Vagina (tissue), 2 donors: ENCODE measurements around the gene ZBTB40. TPM values are rescaled to one million over a fixed set of nuclear protein-coding genes. Genes with fewer than 3 reads are reported as not detected.

ENCODE experiments used
- DNase-seq, 2 donors: peaks; one replicate each; pipeline ENCODE4 v3.0.0-alpha.2; 2017; ENCODE audit errors: extremely low spot score in 2 of 2
- H3K27ac ChIP-seq: fragments of 200-600 bp; sonication (generic); one replicate; pipeline ENCODE4 v1.5.1; 2019
- H3K27me3 ChIP-seq: fragments of 200-600 bp; sonication (generic); one replicate; pipeline ENCODE4 v1.5.1; 2019
- H3K36me3 ChIP-seq, 2 donors: fragments of 200-600 bp; sonication (generic); one replicate each; pipeline ENCODE4 v1.5.1; 2017 to 2019
- H3K4me1 ChIP-seq: fragments of 200-600 bp; sonication (generic); one replicate; pipeline ENCODE4 v1.5.1; 2019
- H3K4me3 ChIP-seq, 2 donors: fragments of 200-600 bp; sonication (generic); 1 replicate in 1 of 2; 2 replicates in 1 of 2; pipeline ENCODE4 v1.5.1; 2016 to 2019
- H3K9me3 ChIP-seq: fragments of 200-600 bp; sonication (generic); one replicate; pipeline ENCODE4 v1.5.1; 2019
- POLR2A ChIP-seq, 2 donors: fragments of 450-650 bp; IDR thresholded peaks; one replicate each; pipeline ENCODE4 v1.6.1; 2017; ENCODE audit warnings: antibody characterized with exemption in 2 of 2, mild to moderate bottlenecking in 2 of 2, moderate library complexity in 2 of 2
- POLR2AphosphoS5 ChIP-seq, 2 donors: sonication (generic); formaldehyde crosslinking; IDR thresholded peaks; one replicate each; pipeline ENCODE4 v1.9.0; 2017; ENCODE audit warnings: antibody characterized with exemption in 2 of 2, mild to moderate bottlenecking in 2 of 2, low read depth in 1 of 2; ENCODE audit not compliant: insufficient read depth in 1 of 2
- intact Hi-C: fragments of 100-400 bp; cut with DNase I; formaldehyde crosslinking; loops from one replicate; pipeline ENCODE4 v1.15.1; 2023
- total RNA-seq: library from RNA; depleted of rRNA; stranded (reverse); fragments of >200 nt; gene quantifications from one replicate; pipeline ENCODE4 v1.2.3, GENCODE V29; 2016
- TF ChIP-seq, protein P1 (sequence below), 3 experiments: fragments of 450-650 bp in 2 of 3; fragments of 200-600 bp in 1 of 3; sonication (generic) in 1 of 3; IDR thresholded peaks; one replicate each; pipeline ENCODE4 v1.5.1; 2017 to 2019; ENCODE audit warnings: antibody characterized with exemption in 3 of 3, mild to moderate bottlenecking in 2 of 3, moderate library complexity in 2 of 3

The ZBTB40 gene
- total RNA-seq, 1 donor from 2014 or later, result 14.7 TPM

DNA sequence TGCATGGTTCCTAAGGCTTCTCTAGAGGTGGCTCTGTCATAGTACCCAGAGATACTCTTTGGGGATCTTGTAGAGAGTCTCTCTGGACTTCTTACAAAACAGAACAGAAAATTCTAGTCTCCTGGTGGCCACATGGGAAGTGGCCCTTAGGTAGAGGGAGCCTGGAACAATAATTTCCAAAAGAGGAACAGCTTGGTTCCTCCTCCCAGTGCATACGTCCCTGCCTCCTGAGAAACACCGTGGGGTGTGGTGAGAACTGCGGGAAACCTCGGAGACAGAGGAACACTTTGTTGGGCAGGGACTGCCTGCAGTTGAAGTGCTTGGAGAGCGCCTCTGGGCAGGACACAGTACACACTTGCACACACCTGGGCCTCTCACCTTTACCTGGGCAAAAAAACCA lies 72.8 kb downstream of the ZBTB40 start:
- Histone ChIP-seq H3K9me3 (no peaks in the 10 kb centered on the region), H3K36me3 (peaks cover 0 to 79% of the 10 kb centered on the region in 2 donors), H3K4me1 (no peaks in the 10 kb centered on the region), H3K27ac (no peak overlapping the region), H3K4me3 (no peak overlapping the region), H3K27me3 (no peaks in the 10 kb centered on the region)
- no peak for TF ChIP-seq POLR2A (IDR thresholded peaks at IDR 0.05)
- TF ChIP-seq, protein P1, sequence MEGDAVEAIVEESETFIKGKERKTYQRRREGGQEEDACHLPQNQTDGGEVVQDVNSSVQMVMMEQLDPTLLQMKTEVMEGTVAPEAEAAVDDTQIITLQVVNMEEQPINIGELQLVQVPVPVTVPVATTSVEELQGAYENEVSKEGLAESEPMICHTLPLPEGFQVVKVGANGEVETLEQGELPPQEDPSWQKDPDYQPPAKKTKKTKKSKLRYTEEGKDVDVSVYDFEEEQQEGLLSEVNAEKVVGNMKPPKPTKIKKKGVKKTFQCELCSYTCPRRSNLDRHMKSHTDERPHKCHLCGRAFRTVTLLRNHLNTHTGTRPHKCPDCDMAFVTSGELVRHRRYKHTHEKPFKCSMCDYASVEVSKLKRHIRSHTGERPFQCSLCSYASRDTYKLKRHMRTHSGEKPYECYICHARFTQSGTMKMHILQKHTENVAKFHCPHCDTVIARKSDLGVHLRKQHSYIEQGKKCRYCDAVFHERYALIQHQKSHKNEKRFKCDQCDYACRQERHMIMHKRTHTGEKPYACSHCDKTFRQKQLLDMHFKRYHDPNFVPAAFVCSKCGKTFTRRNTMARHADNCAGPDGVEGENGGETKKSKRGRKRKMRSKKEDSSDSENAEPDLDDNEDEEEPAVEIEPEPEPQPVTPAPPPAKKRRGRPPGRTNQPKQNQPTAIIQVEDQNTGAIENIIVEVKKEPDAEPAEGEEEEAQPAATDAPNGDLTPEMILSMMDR (IDR thresholded peaks at IDR 0.05), result no peak
- TF ChIP-seq POLR2AphosphoS5 (IDR thresholded peaks at IDR 0.05; ENCODE audit: insufficient read depth in 1 of 2, low read depth in 1 of 2), result no peak
- intact Hi-C loops, result no loop called here
- no peak for DNase-seq

DNA sequence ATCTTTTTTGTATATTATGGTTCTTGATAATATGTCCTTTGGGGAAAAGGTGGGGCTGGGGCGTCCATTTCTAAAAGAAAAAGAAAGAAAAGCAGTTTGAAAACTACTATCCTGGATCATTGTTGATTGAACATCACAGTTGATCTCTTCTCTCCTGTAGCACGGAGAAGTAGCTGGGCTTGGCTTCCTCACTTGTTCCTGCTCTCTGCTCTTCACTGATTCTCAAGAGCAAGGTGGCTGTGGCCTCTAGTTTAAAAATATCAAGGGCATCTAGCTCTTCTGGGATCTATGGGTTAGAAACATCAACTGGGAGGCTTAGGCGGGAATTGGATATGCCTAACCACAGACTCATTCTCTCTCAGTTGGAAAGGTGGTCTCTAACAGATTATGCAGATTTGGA lies 73.6 kb downstream of the ZBTB40 start:
- Histone ChIP-seq H3K27me3 (no peaks in the 10 kb centered on the region), H3K36me3 (peaks cover 0 to 71% of the 10 kb centered on the region in 2 donors), H3K4me1 (peaks cover 6% of the 10 kb centered on the region), H3K4me3 (no peak overlapping the region), H3K27ac (no peak overlapping the region), H3K9me3 (no peaks in the 10 kb centered on the region)
- intact Hi-C loops, result no loop called here
- no peak for DNase-seq
- TF ChIP-seq POLR2A (IDR thresholded peaks at IDR 0.05), result no peak
- no peak for TF ChIP-seq POLR2AphosphoS5 (IDR thresholded peaks at IDR 0.05; ENCODE audit: insufficient read depth in 1 of 2, low read depth in 1 of 2)

DNA sequence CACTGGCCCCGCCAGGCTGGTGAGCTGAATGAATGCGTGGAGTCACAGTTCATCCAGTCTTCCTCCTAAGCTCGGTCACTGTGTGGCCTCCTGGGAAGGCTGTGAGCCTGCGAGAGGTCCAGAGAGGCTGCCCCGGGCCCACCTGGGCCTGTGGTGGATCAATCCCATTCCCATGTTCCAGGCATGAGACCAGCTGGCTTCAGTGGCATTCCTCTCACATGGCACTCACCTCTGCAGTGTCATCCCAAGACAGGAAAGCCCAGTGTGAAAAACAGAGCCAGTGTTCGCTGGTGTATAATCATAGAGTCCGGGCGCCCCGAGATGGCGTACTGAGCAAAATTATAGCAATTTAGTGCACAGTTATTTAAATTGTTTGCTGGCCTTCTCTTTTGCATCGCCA lies 74.0 kb downstream of the ZBTB40 start:
- DNase-seq, result no peak
- Histone ChIP-seq H3K36me3 (peaks cover 0 to 67% of the 10 kb centered on the region in 2 donors), H3K27me3 (no peaks in the 10 kb centered on the region), H3K4me3 (no peak overlapping the region), H3K4me1 (peaks cover 10% of the 10 kb centered on the region), H3K27ac (no peak overlapping the region), H3K9me3 (no peaks in the 10 kb centered on the region)
- TF ChIP-seq, protein P1 (IDR thresholded peaks at IDR 0.05), result no peak
- TF ChIP-seq POLR2A (IDR thresholded peaks at IDR 0.05) (no peak), POLR2AphosphoS5 (IDR thresholded peaks at IDR 0.05; ENCODE audit: insufficient read depth in 1 of 2, low read depth in 1 of 2) (no peak)
- intact Hi-C loops, result no loop called here

DNA sequence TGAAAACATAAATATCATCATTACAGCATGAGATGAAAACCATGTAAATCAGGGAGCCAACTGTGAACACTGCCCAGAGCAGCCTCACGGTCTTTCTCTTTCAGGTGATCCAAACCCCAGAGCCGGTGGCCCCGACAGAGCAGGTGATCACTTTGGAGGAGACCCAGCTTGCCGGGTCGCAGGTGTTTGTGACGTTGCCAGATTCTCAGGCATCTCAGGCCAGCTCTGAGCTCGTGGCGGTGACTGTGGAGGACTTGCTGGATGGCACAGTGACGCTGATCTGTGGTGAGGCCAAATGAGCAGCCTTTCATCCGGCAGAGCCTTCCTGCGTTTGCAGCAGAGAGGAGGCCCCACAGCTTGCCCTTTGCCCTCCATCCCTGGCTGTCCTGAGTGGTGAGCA lies 74.4 kb downstream of the ZBTB40 start:
- H3K4me3 ChIP-seq, result no peak overlapping the region
- intact Hi-C loops, result no loop called here
- H3K4me1 ChIP-seq, result peaks cover 15% of the 10 kb centered on the region
- peaks cover 0 to 62% of the 10 kb centered on the region in 2 donors for H3K36me3 ChIP-seq
- no peak for DNase-seq
- no peak for TF ChIP-seq POLR2AphosphoS5 (IDR thresholded peaks at IDR 0.05; ENCODE audit: insufficient read depth in 1 of 2, low read depth in 1 of 2)
- TF ChIP-seq, protein P1 (IDR thresholded peaks at IDR 0.05), result no peak
- no peak for TF ChIP-seq POLR2A (IDR thresholded peaks at IDR 0.05)
- no peaks in the 10 kb centered on the region for H3K9me3 ChIP-seq
- H3K27ac ChIP-seq, result no peak overlapping the region
- H3K27me3 ChIP-seq, result no peaks in the 10 kb centered on the region

DNA sequence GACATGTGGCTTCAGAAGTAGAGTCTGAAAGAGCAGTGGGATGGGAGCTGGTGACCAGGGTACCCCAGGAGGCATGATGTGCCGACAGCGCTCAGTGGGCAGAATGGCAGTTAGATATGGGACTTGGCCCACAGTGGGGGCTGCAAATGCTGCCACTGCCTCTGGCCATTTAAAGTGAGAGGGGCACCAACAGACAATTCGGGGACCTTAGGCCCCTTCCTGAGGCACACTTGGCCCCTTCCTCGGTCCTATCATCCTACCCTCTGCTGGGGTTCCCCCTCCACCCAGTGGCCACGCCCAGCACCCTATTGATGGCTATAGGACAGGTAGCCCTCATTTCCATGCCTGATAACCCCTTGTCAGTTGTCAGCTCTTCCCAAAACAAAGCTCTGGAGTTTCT lies 75.0 kb downstream of the ZBTB40 start:
- DNase-seq, result no peak
- no peak overlapping the region for H3K27ac ChIP-seq
- intact Hi-C loops, result no loop called here

More for the DNA sequence above, 75.0 kb downstream of the ZBTB40 start:
- TF ChIP-seq, protein P1 (IDR thresholded peaks at IDR 0.05), result no peak
- Histone ChIP-seq H3K36me3 (peaks cover 0 to 57% of the 10 kb centered on the region in 2 donors), H3K4me3 (no peak overlapping the region), H3K27me3 (no peaks in the 10 kb centered on the region), H3K4me1 (peaks cover 15% of the 10 kb centered on the region), H3K9me3 (no peaks in the 10 kb centered on the region)
